CD8-positive, alpha-beta memory T cell (primary cell): Measurements from ENCODE around the gene SLC12A7. TPM values are rescaled to one million over a fixed set of nuclear protein-coding genes. Genes with fewer than 3 reads are reported as not detected.
"Not testable (repeated sequence)": the region's sequence is repeated elsewhere in the genome, so short reads cannot be mapped to it uniquely, and the experiment has no call there.

ENCODE experiments used
- CTCF ChIA-PET: fragments of 350-600 bp; sonication (Branson Sonifier 250); formaldehyde crosslinking; loops from one replicate; lab custom pipeline; 2021; ENCODE audit warnings: antibody characterized with exemption; lab: Charles Lee
- POLR2A ChIA-PET: fragments of 350-600 bp; sonication (Branson Sonifier 250); formaldehyde crosslinking; loops from one replicate; lab custom pipeline; 2021; ENCODE audit warnings: antibody characterized with exemption; lab: Charles Lee
- DNase-seq, 5 donors: peaks; one replicate each; pipeline versions ENCODE4 v3.0.0 to v3.0.0-alpha.2; 2020 to 2022; ENCODE audit warnings: mixed read lengths in 1 of 5
- H3K27ac ChIP-seq: one replicate; pipeline ENCODE4 v1.7.0; 2013; ENCODE audit warnings: low read depth, mild to moderate bottlenecking, low read length, moderate library complexity
- H3K27me3 ChIP-seq: 2 replicates; pipeline ENCODE4 v1.7.0; 2013; ENCODE audit warnings: low read length, mild to moderate bottlenecking; ENCODE audit not compliant: insufficient read depth, poor library complexity, severe bottlenecking
- H3K36me3 ChIP-seq: 2 replicates; pipeline ENCODE4 v1.7.0; 2013; ENCODE audit warnings: mild to moderate bottlenecking, low read length, moderate library complexity; ENCODE audit not compliant: insufficient read depth
- H3K4me1 ChIP-seq: 2 replicates; pipeline ENCODE4 v1.7.0; 2013; ENCODE audit warnings: mild to moderate bottlenecking, low read length, moderate library complexity; ENCODE audit not compliant: insufficient read depth
- H3K4me3 ChIP-seq: 2 replicates; pipeline ENCODE4 v1.7.0; 2013; ENCODE audit warnings: mild to moderate bottlenecking, low read length
- H3K9me3 ChIP-seq: 2 replicates; pipeline ENCODE4 v1.7.0; 2013; ENCODE audit warnings: mild to moderate bottlenecking, low read length
- H3K27ac Mint-ChIP-seq, 8 donors: one replicate each; pipeline ENCODE4 v1.8.0; 2020 to 2021; ENCODE audit warnings: mixed read lengths in 8 of 8, mild to moderate bottlenecking in 6 of 8, inconsistent platforms in 3 of 8, moderate library complexity in 3 of 8
- H3K27me3 Mint-ChIP-seq, 2 donors: one replicate each; pipeline ENCODE4 v1.8.0; 2020 to 2021; ENCODE audit warnings: mixed read lengths in 2 of 2, mild to moderate bottlenecking in 1 of 2, moderate library complexity in 1 of 2
- H3K36me3 Mint-ChIP-seq, 3 donors: one replicate each; pipeline ENCODE4 v1.8.0; 2020 to 2021; ENCODE audit warnings: mixed read lengths in 3 of 3, inconsistent platforms in 1 of 3, mild to moderate bottlenecking in 1 of 3
- H3K4me1 Mint-ChIP-seq, 3 donors: one replicate each; pipeline ENCODE4 v1.8.0; 2020 to 2021; ENCODE audit warnings: mixed read lengths in 3 of 3, inconsistent platforms in 1 of 3, mild to moderate bottlenecking in 1 of 3
- H3K4me3 Mint-ChIP-seq, 7 donors: one replicate each; pipeline ENCODE4 v1.8.0; 2020 to 2021; ENCODE audit warnings: mixed read lengths in 7 of 7, mild to moderate bottlenecking in 6 of 7, moderate library complexity in 4 of 7, inconsistent platforms in 2 of 7
- H3K9me3 Mint-ChIP-seq, 5 donors: one replicate each; pipeline ENCODE4 v1.8.0; 2020 to 2022; ENCODE audit warnings: mixed read lengths in 5 of 5, mild to moderate bottlenecking in 3 of 5, moderate library complexity in 2 of 5, inconsistent platforms in 1 of 5
- polyA plus RNA-seq: library from polyadenylated mRNA; unstranded; fragments of 300-500 nt; fragmentation: Illumina TruSeq; gene quantifications from one replicate; pipeline ENCODE4 v1.2.3, GENCODE V29; 2021
- total RNA-seq, 2 experiments: library from RNA; stranded (reverse); gene quantifications; one replicate each; pipeline ENCODE4 v1.2.3, GENCODE V29; 2021

The SLC12A7 gene
- 1 to 10 TPM; 4.9 to 6.6 TPM for total RNA-seq
- 20.0 TPM for polyA plus RNA-seq

GRCh38 chr5:1111727-1112289 is at the start of gene SLC12A7:
SLC12A7 (minus strand) TSS chr5:1112063; CDS start chr5:1111991, 72 bp downstream.
- ChIA-PET CTCF (no interaction called here), POLR2A (no interaction called here)
- no peaks in the 10 kb centered on the region for H3K9me3 Mint-ChIP-seq
- H3K4me3 Mint-ChIP-seq, result peak within 1 kb of the TSS; percentile 74 to 97 (median 88)
- peaks cover 31% of the 10 kb centered on the region for H3K4me1 ChIP-seq
- H3K27ac ChIP-seq, result peak within 1 kb of the TSS; percentile 57
- peak in 4 of 5 donors; percentile 49 to 64 (median 60) for DNase-seq
- peak within 1 kb of the TSS; percentile 7 to 98 (median 80) for H3K27ac Mint-ChIP-seq
- H3K36me3 Mint-ChIP-seq, result no peaks in the 10 kb centered on the region
- H3K27me3 Mint-ChIP-seq, result peaks cover 2 to 16% of the 10 kb centered on the region in 2 donors
- H3K4me3 ChIP-seq, result peak within 1 kb of the TSS; percentile 77
- no peaks in the 10 kb centered on the region for H3K9me3 ChIP-seq
- H3K36me3 ChIP-seq, result no peaks in the 10 kb centered on the region
- no peaks in the 10 kb centered on the region for H3K27me3 ChIP-seq
- H3K4me1 Mint-ChIP-seq, result peaks cover 0 to 31% (median 31%) of the 10 kb centered on the region in 3 donors

DNA sequence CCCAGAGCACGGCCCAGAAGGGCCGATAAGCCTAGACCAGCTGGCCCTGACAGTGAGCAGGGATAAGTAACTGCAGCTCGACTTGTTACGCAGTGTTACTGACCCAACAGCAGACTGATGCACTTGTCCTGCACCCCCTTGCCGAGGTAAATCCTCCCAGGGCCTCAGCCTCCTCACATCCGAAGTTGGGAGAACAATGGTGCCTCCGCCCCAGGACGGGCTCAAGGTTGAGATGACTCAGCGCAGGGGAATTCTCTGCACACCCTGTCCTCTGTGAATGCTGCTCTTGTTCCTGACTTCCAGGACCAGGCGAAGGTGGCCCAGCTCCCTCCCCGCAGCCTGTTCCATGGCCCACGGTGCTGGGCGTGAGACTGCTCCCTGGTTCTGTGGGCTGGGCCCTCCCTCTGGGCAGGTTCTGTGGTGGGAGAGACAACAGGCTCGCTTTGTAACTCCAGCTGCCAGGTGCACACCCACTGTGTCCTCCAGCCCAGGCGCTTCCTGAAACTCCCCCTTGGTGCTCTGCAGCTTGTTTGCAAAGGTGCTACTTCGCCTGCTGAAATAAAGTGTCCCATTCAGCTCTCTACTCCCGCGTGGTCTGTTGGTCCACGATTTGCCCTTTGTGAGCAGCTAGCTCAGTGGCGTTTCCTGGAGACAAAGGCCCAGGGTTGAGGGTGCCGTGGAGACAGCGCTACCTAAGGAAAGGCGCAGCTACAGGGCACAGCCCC is 49.4 kb upstream of the SLC12A7 start:
- no peak overlapping the region for H3K27ac ChIP-seq
- H3K27me3 Mint-ChIP-seq, result peaks cover 19 to 50% of the 10 kb centered on the region in 2 donors
- H3K4me1 ChIP-seq, result no peaks in the 10 kb centered on the region
- H3K4me3 Mint-ChIP-seq, result no peak overlapping the region
- no peaks in the 10 kb centered on the region for H3K9me3 ChIP-seq
- peaks cover 14% of the 10 kb centered on the region for H3K27me3 ChIP-seq
- CTCF ChIA-PET, result no interaction called here
- H3K9me3 Mint-ChIP-seq, result peaks cover 0 to 8% (median 7%) of the 10 kb centered on the region in 5 donors
- H3K36me3 Mint-ChIP-seq, result peaks cover 0 to 7% (median 6%) of the 10 kb centered on the region in 3 donors
- POLR2A ChIA-PET, result no interaction called here
- H3K27ac Mint-ChIP-seq, result no peak overlapping the region
- H3K4me3 ChIP-seq, result no peak overlapping the region
- H3K36me3 ChIP-seq, result no peaks in the 10 kb centered on the region
- DNase-seq, result peak in 1 of 5 donors; percentile 36
- peaks cover 6 to 7% (median 6%) of the 10 kb centered on the region in 3 donors for H3K4me1 Mint-ChIP-seq

DNA sequence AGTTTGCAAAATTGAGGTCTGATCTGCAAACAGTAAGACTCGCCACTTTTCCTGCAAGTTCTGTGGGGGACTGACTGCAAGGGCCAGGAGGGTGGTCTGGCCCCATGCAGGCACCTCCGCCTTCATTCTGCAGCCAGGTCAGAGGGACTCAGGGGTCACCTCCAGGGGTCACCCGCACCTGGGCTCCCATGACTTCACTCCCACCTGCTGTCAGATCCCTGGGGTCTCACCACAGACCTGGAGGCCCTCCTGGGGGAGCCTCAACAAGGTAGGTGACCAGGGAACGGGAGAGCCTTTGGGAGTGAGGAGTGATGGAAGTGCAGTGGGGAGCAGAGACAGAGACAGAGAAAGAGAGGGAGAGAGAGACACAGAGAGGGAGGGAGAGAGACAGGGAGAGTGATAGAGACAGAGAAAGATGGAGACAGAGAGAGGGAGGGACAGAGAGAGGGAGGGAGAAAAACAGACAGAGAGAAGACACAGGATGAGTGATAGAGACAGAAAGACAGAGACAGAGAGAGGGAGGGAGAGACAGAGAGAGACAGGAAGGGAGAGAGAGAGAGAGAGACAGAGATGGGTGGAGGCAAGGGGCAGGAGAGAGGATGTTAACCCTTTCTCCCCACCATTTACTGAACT is 48.0 kb upstream of the SLC12A7 start:
- Histone ChIP-seq H3K4me1 (no peaks in the 10 kb centered on the region), H3K27me3 (peaks cover 14% of the 10 kb centered on the region), H3K36me3 (no peaks in the 10 kb centered on the region), H3K27ac (no peak overlapping the region), H3K4me3 (no peak overlapping the region), H3K9me3 (no peaks in the 10 kb centered on the region)
- peaks cover 6 to 7% (median 6%) of the 10 kb centered on the region in 3 donors for H3K4me1 Mint-ChIP-seq
- H3K27me3 Mint-ChIP-seq, result peaks cover 19 to 49% of the 10 kb centered on the region in 2 donors
- ChIA-PET POLR2A (no interaction called here), CTCF (no interaction called here)
- peak in 1 of 5 donors; percentile 25 for DNase-seq
- H3K36me3 Mint-ChIP-seq, result peaks cover 0 to 7% (median 6%) of the 10 kb centered on the region in 3 donors
- peaks cover 0 to 8% (median 7%) of the 10 kb centered on the region in 5 donors for H3K9me3 Mint-ChIP-seq
- peak overlapping the region in 1 of 8 donors; percentile 86 for H3K27ac Mint-ChIP-seq
- H3K4me3 Mint-ChIP-seq, result peak overlapping the region in 1 of 7 donors; percentile 23

DNA sequence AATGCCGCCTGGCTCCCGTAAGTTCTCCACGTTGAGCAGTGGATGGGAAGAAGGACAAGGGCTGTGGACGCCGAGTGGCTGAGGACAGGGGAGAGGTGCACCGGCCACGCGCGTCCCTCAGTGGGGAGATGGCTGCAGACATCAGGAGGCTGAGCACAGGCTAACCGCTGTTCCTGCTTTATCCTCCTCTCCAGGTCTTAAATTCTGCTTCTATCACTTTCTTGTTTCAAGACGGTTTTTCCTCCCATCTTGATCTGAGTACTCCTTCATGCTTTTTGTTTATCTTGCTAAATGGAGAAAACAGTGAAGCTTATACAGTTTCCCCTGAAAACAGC is 47.4 kb upstream of the SLC12A7 start:
- no peaks in the 10 kb centered on the region for H3K9me3 ChIP-seq
- ChIA-PET POLR2A (no interaction called here), CTCF (no interaction called here)
- Mint-ChIP-seq H3K36me3 (peaks cover 0 to 7% (median 7%) of the 10 kb centered on the region in 3 donors), H3K27ac (no peak overlapping the region), H3K27me3 (peaks cover 19 to 46% of the 10 kb centered on the region in 2 donors), H3K4me3 (peak overlapping the region in 2 of 7 donors; percentile 23 to 46), H3K4me1 (peaks cover 8 to 10% (median 9%) of the 10 kb centered on the region in 3 donors), H3K9me3 (peaks cover 0 to 8% (median 7%) of the 10 kb centered on the region in 5 donors)
- DNase-seq, result no peak
- H3K27ac ChIP-seq, result no peak overlapping the region
- no peaks in the 10 kb centered on the region for H3K4me1 ChIP-seq
- H3K36me3 ChIP-seq, result no peaks in the 10 kb centered on the region
- H3K27me3 ChIP-seq, result peaks cover 18% of the 10 kb centered on the region
- no peak overlapping the region for H3K4me3 ChIP-seq

GRCh38 chr5:1158647-1159340 is 46.9 kb upstream of the SLC12A7 start:
- POLR2A ChIA-PET, result no interaction called here
- H3K4me1 ChIP-seq, result no peaks in the 10 kb centered on the region
- no peak overlapping the region for H3K27ac ChIP-seq
- no peaks in the 10 kb centered on the region for H3K36me3 ChIP-seq
- H3K27me3 Mint-ChIP-seq, result peaks cover 24 to 48% of the 10 kb centered on the region in 2 donors
- peaks cover 23% of the 10 kb centered on the region for H3K27me3 ChIP-seq
- peaks cover 0 to 8% (median 7%) of the 10 kb centered on the region in 3 donors for H3K36me3 Mint-ChIP-seq
- CTCF ChIA-PET, result no interaction called here
- H3K9me3 Mint-ChIP-seq, result peaks cover 0 to 8% (median 7%) of the 10 kb centered on the region in 5 donors
- H3K4me3 Mint-ChIP-seq, result peak overlapping the region in 2 of 7 donors; percentile 15 to 46
- H3K4me1 Mint-ChIP-seq, result peaks cover 12 to 15% (median 14%) of the 10 kb centered on the region in 3 donors
- peak in 1 of 5 donors; percentile 39 for DNase-seq
- no peaks in the 10 kb centered on the region for H3K9me3 ChIP-seq
- H3K4me3 ChIP-seq, result no peak overlapping the region
- H3K27ac Mint-ChIP-seq, result no peak overlapping the region

- Mint-ChIP-seq H3K4me1 (peaks cover 19 to 27% (median 25%) of the 10 kb centered on the region in 3 donors), H3K27ac (peak overlapping the region in 1 of 8 donors; percentile 86), H3K27me3 (peaks cover 24 to 57% of the 10 kb centered on the region in 2 donors), H3K4me3 (peak overlapping the region in 4 of 7 donors; percentile 47 to 77 (median 55))
- H3K36me3 Mint-ChIP-seq, DNase-seq, CTCF ChIA-PET, H3K4me3 ChIP-seq, H3K9me3 ChIP-seq, H3K36me3 ChIP-seq, H3K9me3 Mint-ChIP-seq, POLR2A ChIA-PET, H3K27ac ChIP-seq: not testable (repeated sequence)
- Histone ChIP-seq H3K27me3 (peaks cover 20% of the 10 kb centered on the region), H3K4me1 (peaks cover 12% of the 10 kb centered on the region)
Observed at GRCh38 chr5:1157461-1157986, 45.7 kb upstream of the SLC12A7 start.

- ChIA-PET POLR2A (no interaction called here), CTCF (no interaction called here)
- DNase-seq, result peak in 1 of 5 donors; percentile 25
- H3K4me1 ChIP-seq, result peaks cover 18% of the 10 kb centered on the region
- H3K9me3 ChIP-seq, result no peaks in the 10 kb centered on the region
- H3K36me3 ChIP-seq, result no peaks in the 10 kb centered on the region
- H3K36me3 Mint-ChIP-seq, result peaks cover 0 to 8% (median 7%) of the 10 kb centered on the region in 3 donors
- H3K27ac ChIP-seq, result no peak overlapping the region
- H3K4me3 Mint-ChIP-seq, result peak overlapping the region in 4 of 7 donors; percentile 23 to 65 (median 36)
- H3K4me1 Mint-ChIP-seq, result peaks cover 19 to 33% (median 31%) of the 10 kb centered on the region in 3 donors
- H3K9me3 Mint-ChIP-seq, result peaks cover 0 to 8% (median 7%) of the 10 kb centered on the region in 5 donors
- H3K27me3 Mint-ChIP-seq, result peaks cover 24 to 62% of the 10 kb centered on the region in 2 donors
- H3K27me3 ChIP-seq, result peaks cover 20% of the 10 kb centered on the region
- H3K27ac Mint-ChIP-seq, result peak overlapping the region in 1 of 8 donors; percentile 86
- H3K4me3 ChIP-seq, result no peak overlapping the region
Observed at GRCh38 chr5:1156754-1157460, 45.0 kb upstream of the SLC12A7 start.
